ENCODE results near the gene HCRTR1.

Gene HCRTR1

GRCh38 chr1:31617916-31618746, 642 bp downstream of the HCRTR1 start:
- DNase-seq (ENCODE audit: low read depth): peak; percentile 17
- TF ChIP-seq CTCF (conservative IDR thresholded peaks at IDR 0.05; ENCODE audit: control insufficient read depth, insufficient read depth, low read depth, low read length): peak; percentile 46
- H3K4me3 ChIP-seq (ENCODE audit: control insufficient read depth, low read depth, low read length): peak overlapping the region; percentile 39

- DNase-seq (ENCODE audit: low read depth): no peak
- no peak for TF ChIP-seq CTCF (conservative IDR thresholded peaks at IDR 0.05; ENCODE audit: control insufficient read depth, insufficient read depth, low read depth, low read length)
- H3K4me3 ChIP-seq (ENCODE audit: control insufficient read depth, low read depth, low read length): no peak overlapping the region
These were observed 1.7 kb downstream of the HCRTR1 start for GRCh38 chr1:31618916-31619846.

- H3K4me3 ChIP-seq (ENCODE audit: control insufficient read depth, low read depth, low read length): no peak overlapping the region
- TF ChIP-seq CTCF (conservative IDR thresholded peaks at IDR 0.05; ENCODE audit: control insufficient read depth, insufficient read depth, low read depth, low read length): no peak
- no peak for DNase-seq (ENCODE audit: low read depth)
These were observed 3.4 kb downstream of the HCRTR1 start for GRCh38 chr1:31620631-31621497.

GRCh38 chr1:31621498-31621820, 4.0 kb downstream of the HCRTR1 start:
- no peak for TF ChIP-seq CTCF (conservative IDR thresholded peaks at IDR 0.05; ENCODE audit: control insufficient read depth, insufficient read depth, low read depth, low read length)
- H3K4me3 ChIP-seq (ENCODE audit: control insufficient read depth, low read depth, low read length): no peak overlapping the region
- no peak for DNase-seq (ENCODE audit: low read depth)

GRCh38 chr1:31621847-31622730, 4.6 kb downstream of the HCRTR1 start:
- no peak for TF ChIP-seq CTCF (conservative IDR thresholded peaks at IDR 0.05; ENCODE audit: control insufficient read depth, insufficient read depth, low read depth, low read length)
- H3K4me3 ChIP-seq (ENCODE audit: control insufficient read depth, low read depth, low read length): no peak overlapping the region
- DNase-seq (ENCODE audit: low read depth): no peak
